Stimulated activated naive CD8-positive, alpha-beta T cell treated with anti-CD3 and anti-CD28 coated beads, Interleukin-15, amount 100 ng/mL, for 72 hours (primary cell): ENCODE data around the gene IL21.

Experiments used
- ATAC-seq: fragments of 150-1000 bp; cut with Tn5 transposase; 2 replicates; pipeline ENCODE4 v1.10.0; 2021; ENCODE audit warnings: mild to moderate bottlenecking, moderate library complexity
- DNase-seq, 2 donors: peaks; one replicate each; pipeline ENCODE4 v3.0.0; 2021 to 2022
- H3K27ac Mint-ChIP-seq, 2 donors: one replicate each; pipeline ENCODE4 v1.8.0; 2022; ENCODE audit warnings: mild to moderate bottlenecking in 2 of 2, mixed read lengths in 2 of 2, moderate library complexity in 2 of 2
- H3K27me3 Mint-ChIP-seq: one replicate; pipeline ENCODE4 v1.8.0; 2022; ENCODE audit warnings: mixed read lengths
- H3K4me1 Mint-ChIP-seq: one replicate; pipeline ENCODE4 v1.8.0; 2022; ENCODE audit warnings: mild to moderate bottlenecking, mixed read lengths
- H3K4me3 Mint-ChIP-seq, 2 donors: one replicate each; pipeline ENCODE4 v1.8.0; 2022; ENCODE audit warnings: mild to moderate bottlenecking in 2 of 2, mixed read lengths in 2 of 2, moderate library complexity in 1 of 2
- H3K9me3 Mint-ChIP-seq, 2 donors: one replicate each; pipeline ENCODE4 v1.8.0; 2022; ENCODE audit warnings: mixed read lengths in 2 of 2

IL21 gene

GRCh38 chr4:122652379-122652778, 31.5 kb upstream of the IL21 start:
- H3K27ac Mint-ChIP-seq: no peak overlapping the region
- DNase-seq (peak; percentile 34 to 59), ATAC-seq (no peak)
- H3K4me3 Mint-ChIP-seq: no peak overlapping the region
- no peaks in the 10 kb centered on the region for H3K4me1 Mint-ChIP-seq
- H3K27me3 Mint-ChIP-seq: no peaks in the 10 kb centered on the region
- peaks cover 0 to 8% of the 10 kb centered on the region in 2 donors for H3K9me3 Mint-ChIP-seq

GRCh38 chr4:122650148-122650547, 29.3 kb upstream of the IL21 start:
- H3K4me3 Mint-ChIP-seq: no peak overlapping the region
- ATAC-seq (no peak), DNase-seq (no peak)
- no peak overlapping the region for H3K27ac Mint-ChIP-seq
- H3K4me1 Mint-ChIP-seq: no peaks in the 10 kb centered on the region
- H3K27me3 Mint-ChIP-seq: no peaks in the 10 kb centered on the region
- no peaks in the 10 kb centered on the region for H3K9me3 Mint-ChIP-seq

- Mint-ChIP-seq H3K27me3 (no peaks in the 10 kb centered on the region), H3K4me3 (no peak overlapping the region), H3K4me1 (no peaks in the 10 kb centered on the region), H3K9me3 (no peaks in the 10 kb centered on the region), H3K27ac (no peak overlapping the region)
- no peak for DNase-seq
- no peak for ATAC-seq
Measured at GRCh38 chr4:122647656-122648055, 26.8 kb upstream of the IL21 start.

GRCh38 chr4:122643257-122643656, 22.4 kb upstream of the IL21 start:
- Mint-ChIP-seq H3K9me3 (no peaks in the 10 kb centered on the region), H3K27me3 (no peaks in the 10 kb centered on the region), H3K4me3 (no peak overlapping the region), H3K4me1 (no peaks in the 10 kb centered on the region), H3K27ac (no peak overlapping the region)
- DNase-seq (no peak), ATAC-seq (no peak)

GRCh38 chr4:122639181-122639580, 18.3 kb upstream of the IL21 start:
- Mint-ChIP-seq H3K27me3 (peaks cover 8% of the 10 kb centered on the region), H3K9me3 (no peaks in the 10 kb centered on the region), H3K4me1 (no peaks in the 10 kb centered on the region), H3K4me3 (no peak overlapping the region), H3K27ac (no peak overlapping the region)
- no peak for DNase-seq
- ATAC-seq: peak; percentile 75

GRCh38 chr4:122636697-122637096, 15.8 kb upstream of the IL21 start:
- peaks cover 19% of the 10 kb centered on the region for H3K27me3 Mint-ChIP-seq
- H3K9me3 Mint-ChIP-seq: peaks cover 0 to 3% of the 10 kb centered on the region in 2 donors
- peaks cover 6% of the 10 kb centered on the region for H3K4me1 Mint-ChIP-seq
- no peak overlapping the region for H3K4me3 Mint-ChIP-seq
- H3K27ac Mint-ChIP-seq: no peak overlapping the region
- DNase-seq: no peak
- ATAC-seq: no peak

GRCh38 chr4:122635205-122635604, 14.3 kb upstream of the IL21 start:
- peak; percentile 54 for ATAC-seq
- Mint-ChIP-seq H3K27ac (no peak overlapping the region), H3K27me3 (peaks cover 20% of the 10 kb centered on the region)

GRCh38 chr4:122633211-122633610, 12.3 kb upstream of the IL21 start:
- Mint-ChIP-seq H3K27ac (no peak overlapping the region), H3K4me3 (no peak overlapping the region)
- peak; percentile 40 for ATAC-seq

More at GRCh38 chr4:122635205-122635604, 14.3 kb upstream of the IL21 start:
- peaks cover 0 to 3% of the 10 kb centered on the region in 2 donors for H3K9me3 Mint-ChIP-seq
- no peak for DNase-seq
- H3K4me1 Mint-ChIP-seq: peaks cover 6% of the 10 kb centered on the region
- H3K4me3 Mint-ChIP-seq: no peak overlapping the region

GRCh38 chr4:122632396-122633143, 11.7 kb upstream of the IL21 start:
- H3K27me3 Mint-ChIP-seq: peaks cover 33% of the 10 kb centered on the region
- H3K27ac Mint-ChIP-seq: peak overlapping the region in 1 of 2 donors; percentile 17
- no peak overlapping the region for H3K4me3 Mint-ChIP-seq
- peaks cover 0 to 3% of the 10 kb centered on the region in 2 donors for H3K9me3 Mint-ChIP-seq
- H3K4me1 Mint-ChIP-seq: peaks cover 6% of the 10 kb centered on the region
- ATAC-seq: peak; percentile 92
- peak in 1 of 2 donors; percentile 13 for DNase-seq

More at GRCh38 chr4:122633211-122633610, 12.3 kb upstream of the IL21 start:
- Mint-ChIP-seq H3K27me3 (peaks cover 33% of the 10 kb centered on the region), H3K9me3 (peaks cover 0 to 3% of the 10 kb centered on the region in 2 donors), H3K4me1 (peaks cover 6% of the 10 kb centered on the region)
- DNase-seq: no peak

GRCh38 chr4:122625156-122625555, 4.3 kb upstream of the IL21 start:
- Mint-ChIP-seq H3K4me1 (no peaks in the 10 kb centered on the region), H3K27me3 (peaks cover 27% of the 10 kb centered on the region), H3K9me3 (no peaks in the 10 kb centered on the region), H3K27ac (peak overlapping the region in 1 of 2 donors; percentile 20), H3K4me3 (no peak overlapping the region)
- ATAC-seq (no peak), DNase-seq (no peak)

- ATAC-seq: no peak
- H3K27me3 Mint-ChIP-seq: peaks cover 23% of the 10 kb centered on the region
- no peak overlapping the region for H3K27ac Mint-ChIP-seq
- DNase-seq: no peak
- no peaks in the 10 kb centered on the region for H3K4me1 Mint-ChIP-seq
- H3K9me3 Mint-ChIP-seq: no peaks in the 10 kb centered on the region
- H3K4me3 Mint-ChIP-seq: no peak overlapping the region
Measured at GRCh38 chr4:122624205-122624604, 3.3 kb upstream of the IL21 start.

- Mint-ChIP-seq H3K4me3 (no peak overlapping the region), H3K9me3 (no peaks in the 10 kb centered on the region), H3K27ac (no peak overlapping the region), H3K4me1 (no peaks in the 10 kb centered on the region), H3K27me3 (peaks cover 18% of the 10 kb centered on the region)
- DNase-seq: no peak
- ATAC-seq: no peak
Measured at GRCh38 chr4:122623637-122624166, 2.8 kb upstream of the IL21 start.

GRCh38 chr4:122622400-122622799, 1.5 kb upstream of the IL21 start:
- Mint-ChIP-seq H3K27ac (no peak overlapping the region), H3K27me3 (peaks cover 14% of the 10 kb centered on the region)
- no peak for DNase-seq

GRCh38 chr4:122619611-122620010, 1.3 kb downstream of the IL21 start:
- H3K27me3 Mint-ChIP-seq: no peaks in the 10 kb centered on the region
- peak overlapping the region in 1 of 2 donors; percentile 43 for H3K27ac Mint-ChIP-seq
- no peaks in the 10 kb centered on the region for H3K9me3 Mint-ChIP-seq
- peak overlapping the region in 1 of 2 donors; percentile 57 for H3K4me3 Mint-ChIP-seq
- no peak for DNase-seq
- no peak for ATAC-seq
- H3K4me1 Mint-ChIP-seq: peaks cover 9% of the 10 kb centered on the region

More at GRCh38 chr4:122622400-122622799, 1.5 kb upstream of the IL21 start:
- Mint-ChIP-seq H3K4me3 (no peak overlapping the region), H3K4me1 (no peaks in the 10 kb centered on the region), H3K9me3 (no peaks in the 10 kb centered on the region)
- ATAC-seq: no peak

GRCh38 chr4:122617597-122618593, 3.0 kb downstream of the IL21 start:
- Mint-ChIP-seq H3K4me3 (peak overlapping the region in 1 of 2 donors; percentile 53), H3K27me3 (no peaks in the 10 kb centered on the region), H3K27ac (no peak overlapping the region), H3K4me1 (peaks cover 9% of the 10 kb centered on the region), H3K9me3 (no peaks in the 10 kb centered on the region)
- no peak for DNase-seq
- ATAC-seq: no peak
